ENCODE results near the gene CEACAM6. TPM values are rescaled to one million over a fixed set of nuclear protein-coding genes. Genes with fewer than 3 reads are reported as not detected.
A peak's percentile ranks its signal among the peaks of the same experiment; 100 is the strongest.

Gene CEACAM6
- total and polyA plus RNA-seq, 9 of the 15 experiments (the other 6 are each of a cell fraction or from before 2014, with no cell fraction given) = 0.24 TPM; not detected in 8

- intact Hi-C loops (cut with micrococcal nuclease) (loop anchor here (1.0 kb wide), 1 partner anchor 39 kb away; no protein-coding TSS in a partner anchor), in situ Hi-C loops (cut with MboI) (loop anchor here (5.0 kb wide), 1 partner anchor 39 kb away; the partner anchor contains the start of gene CEACAM5)
- H3K27ac ChIP-seq (ENCODE audit: extremely low read depth, low read depth, low read length) = no peak overlapping the region
- H3K79me2 ChIP-seq (ENCODE audit: control insufficient read depth, insufficient read depth, low read length) = no peaks in the 10 kb centered on the region
- TF ChIP-seq ZBTB7A (IDR thresholded peaks at IDR 0.05; ENCODE audit: borderline replicate concordance, control insufficient read depth, low read depth, low read length) (no peak), RAD21 (CRISPR knock-in tag; conservative IDR thresholded peaks at IDR 0.05 in 1 of 2, IDR thresholded peaks at IDR 0.05 in 1 of 2) (peak; percentile 38 to 62), CTCF (IDR thresholded peaks at IDR 0.05 in 2 of 3, conservative IDR thresholded peaks at IDR 0.05 in 1 of 3; ENCODE audit: insufficient read depth in 2 of 3, low read depth in 1 of 3, low read length in 3 of 3) (peak; percentile 61 to 81 (median 74)), REST (IDR thresholded peaks at IDR 0.05; ENCODE audit: borderline replicate concordance) (peak; percentile 46; the same call in 1 of the 2 replicates), REST (CRISPR knock-in tag; IDR thresholded peaks at IDR 0.05; ENCODE audit: low read depth) (no peak), SMC3 (conservative IDR thresholded peaks at IDR 0.05; ENCODE audit: insufficient read depth, low read depth, low read length) (0 out of 2 replicates have a peak, but pooled peaks have one; percentile 13), HMBOX1 (IDR thresholded peaks at IDR 0.05) (peak; percentile 89)
- H3K9ac ChIP-seq (ENCODE audit: insufficient read depth in 1 of 2, low read depth in 2 of 2, low read length in 2 of 2) = no peak overlapping the region
- DNase-seq (ENCODE audit: extremely low read depth in 1 of 4, low spot score in 3 of 4) (peak; percentile 28 to 59 (median 32)), ATAC-seq (peak; percentile 88), FAIRE-seq (peak; percentile 71)
- H3K9me1 ChIP-seq (ENCODE audit: control insufficient read depth, insufficient read depth, low read length) = no peaks in the 10 kb centered on the region
- no peaks in the 10 kb centered on the region for H3K4me1 ChIP-seq (replicated peaks in 1 of 2; ENCODE audit: control insufficient read depth in 2 of 2, insufficient read depth in 2 of 2, low read length in 2 of 2)
- no peak overlapping the region for H3K4me3 ChIP-seq
- no peak overlapping the region for H3K4me2 ChIP-seq (ENCODE audit: insufficient read depth, low read length)
- CTCF ChIA-PET (ENCODE audit: low intra/inter-chr PET ratio) = interaction anchor here (0.5 to 1.5 kb wide), 7 partner anchors 38 to 325 kb away, joined by 3 to 10 read pairs (median 3); partner anchors contain the start of gene CEACAM5
- H3K36me3 ChIP-seq (ENCODE audit: control insufficient read depth, insufficient read depth, low read length) = no peaks in the 10 kb centered on the region
- no peak overlapping the region for H2AFZ ChIP-seq (ENCODE audit: low read depth, low read length)
- no peaks in the 10 kb centered on the region; the same call in 1 of the 2 replicates for H4K20me1 ChIP-seq (replicated peaks; ENCODE audit: control insufficient read depth, insufficient read depth, low read length)
- 0% methylated on average over 11 of the region's 11 CpGs for WGBS (ENCODE audit: insufficient coverage, low coverage, missing lambda C conversion rate)
- BruUV-seq (replicated peaks) = no TSS peak
- H3K9me3 ChIP-seq (replicated peaks; ENCODE audit: control insufficient read depth, insufficient read depth, low read depth, low read length) = no peaks in the 10 kb centered on the region
- POLR2A ChIA-PET = interaction anchor here (0.6 kb wide), 1 partner anchor 304 kb away, joined by 4 read pairs; the partner anchor contains the start of gene ERICH4
- peaks cover 4 to 5% of the 10 kb centered on the region in 2 experiments; a peak in 2 of 5 replicates for H3K27me3 ChIP-seq (ENCODE audit: control insufficient read depth in 2 of 2, insufficient read depth in 2 of 2, low read length in 2 of 2)
Observed at GRCh38 chr19:41746593-41747227, 8.6 kb upstream of the CEACAM6 start.
